Uterus (tissue), 4 donors: Measurements from ENCODE around the gene RNF168. TPM values are rescaled to one million over a fixed set of nuclear protein-coding genes. Genes with fewer than 3 reads are reported as not detected.
"Not testable (repeated sequence)": the region's sequence is repeated elsewhere in the genome, so short reads cannot be mapped to it uniquely, and the experiment has no call there.

ENCODE experiments used
- DNase-seq, 2 donors: peaks; one replicate each; pipeline ENCODE4 v3.0.0-alpha.2; 2019 to 2020
- H3K27ac ChIP-seq, 2 donors: fragments of 200-600 bp; sonication (generic); 1 replicate in 1 of 2; 2 replicates in 1 of 2; pipeline ENCODE4 v1.5.1; 2016 to 2018
- H3K27me3 ChIP-seq, 2 donors: fragments of 200-600 bp; sonication (generic); one replicate each; pipeline ENCODE4 v1.5.1; 2018 to 2019; ENCODE audit warnings: control low read depth in 1 of 2
- H3K36me3 ChIP-seq, 2 donors: fragments of 200-600 bp; sonication (generic); one replicate each; pipeline ENCODE4 v1.5.1; 2019; ENCODE audit warnings: control low read depth in 1 of 2
- H3K4me1 ChIP-seq, 2 donors: fragments of 200-600 bp; sonication (generic); one replicate each; pipeline ENCODE4 v1.5.1; 2018 to 2019; ENCODE audit warnings: control low read depth in 1 of 2
- H3K4me3 ChIP-seq, 2 donors: fragments of 200-600 bp; sonication (generic); 1 replicate in 1 of 2; 2 replicates in 1 of 2; pipeline ENCODE4 v1.5.1; 2018 to 2019; ENCODE audit warnings: mild to moderate bottlenecking in 1 of 2
- H3K9me3 ChIP-seq, 2 donors: fragments of 200-600 bp; sonication (generic); one replicate each; pipeline ENCODE4 v1.5.1; 2019; ENCODE audit warnings: control low read depth in 1 of 2
- POLR2A ChIP-seq, 2 donors: fragments of 450-650 bp; IDR thresholded peaks; one replicate each; pipeline ENCODE4 v1.6.1; 2016; ENCODE audit warnings: antibody characterized with exemption in 2 of 2, mild to moderate bottlenecking in 1 of 2, moderate library complexity in 1 of 2
- intact Hi-C: fragments of 100-400 bp; cut with DNase I; formaldehyde crosslinking; loops from one replicate; pipeline ENCODE4 v1.15.1; 2023; ENCODE audit warnings: low total_unique reads
- total RNA-seq, 4 donors: library from RNA; depleted of rRNA in 3 of 4; stranded (reverse); fragments of >200 nt in 3 of 4; gene quantifications; one replicate each; pipeline versions ENCODE4 v1.1.0 to v1.2.4, GENCODE V29; 2014 to 2023
- TF ChIP-seq, protein P1 (sequence below), 4 experiments: fragments of 200-600 bp in 2 of 4; fragments of 450-650 bp in 2 of 4; sonication (generic) in 2 of 4; IDR thresholded peaks; one replicate each; pipeline ENCODE4 v1.5.1; 2016 to 2019; ENCODE audit warnings: antibody characterized with exemption in 4 of 4, mild to moderate bottlenecking in 2 of 4, moderate library complexity in 1 of 4
- donor health status: DM: yes; HTN: yes; CAD: no.

RNF168 gene
- total RNA-seq, 4 donors from 2014 or later, result 9.4 to 35.2 (median 18.6) TPM

DNA sequence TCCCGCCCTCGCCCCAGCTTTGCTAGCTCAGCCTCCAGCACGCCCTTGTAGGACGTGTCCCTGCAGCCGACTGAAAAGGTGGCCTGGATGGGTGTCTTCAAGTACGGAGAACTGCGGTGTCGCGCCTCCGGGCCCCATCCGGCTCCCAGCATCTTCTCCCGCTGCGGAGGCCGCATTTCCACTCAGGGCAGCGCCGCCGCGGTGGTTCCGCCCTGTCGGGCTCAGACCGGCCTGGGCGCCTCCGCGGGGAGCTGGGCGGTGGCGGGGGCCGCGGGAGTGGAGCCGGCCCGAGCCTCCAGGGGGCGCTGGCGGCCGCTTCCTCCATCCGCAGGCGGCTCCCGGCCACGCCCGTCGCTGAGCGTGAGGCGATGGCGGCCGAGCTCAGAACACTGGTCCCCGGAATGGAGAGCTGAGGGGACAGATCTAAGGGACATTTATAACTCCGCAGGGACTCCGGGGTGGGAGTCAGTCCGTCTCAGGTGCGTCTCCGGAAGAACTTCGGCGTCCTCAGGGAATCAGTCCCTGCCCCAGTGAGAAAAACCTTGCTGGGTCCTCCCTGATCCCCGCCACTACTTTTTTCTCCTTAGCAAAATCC lies 25.2 kb upstream of the RNF168 start:
- Histone ChIP-seq H3K4me1 (no peaks in the 10 kb centered on the region), H3K4me3 (peak overlapping the region; percentile 22 to 25), H3K27ac (peak overlapping the region; percentile 8 to 58), H3K27me3 (no peaks in the 10 kb centered on the region), H3K36me3 (no peaks in the 10 kb centered on the region), H3K9me3 (no peaks in the 10 kb centered on the region)
- intact Hi-C loops, result no loop called here
- TF ChIP-seq POLR2A (IDR thresholded peaks at IDR 0.05), result no peak
- TF ChIP-seq, protein P1, sequence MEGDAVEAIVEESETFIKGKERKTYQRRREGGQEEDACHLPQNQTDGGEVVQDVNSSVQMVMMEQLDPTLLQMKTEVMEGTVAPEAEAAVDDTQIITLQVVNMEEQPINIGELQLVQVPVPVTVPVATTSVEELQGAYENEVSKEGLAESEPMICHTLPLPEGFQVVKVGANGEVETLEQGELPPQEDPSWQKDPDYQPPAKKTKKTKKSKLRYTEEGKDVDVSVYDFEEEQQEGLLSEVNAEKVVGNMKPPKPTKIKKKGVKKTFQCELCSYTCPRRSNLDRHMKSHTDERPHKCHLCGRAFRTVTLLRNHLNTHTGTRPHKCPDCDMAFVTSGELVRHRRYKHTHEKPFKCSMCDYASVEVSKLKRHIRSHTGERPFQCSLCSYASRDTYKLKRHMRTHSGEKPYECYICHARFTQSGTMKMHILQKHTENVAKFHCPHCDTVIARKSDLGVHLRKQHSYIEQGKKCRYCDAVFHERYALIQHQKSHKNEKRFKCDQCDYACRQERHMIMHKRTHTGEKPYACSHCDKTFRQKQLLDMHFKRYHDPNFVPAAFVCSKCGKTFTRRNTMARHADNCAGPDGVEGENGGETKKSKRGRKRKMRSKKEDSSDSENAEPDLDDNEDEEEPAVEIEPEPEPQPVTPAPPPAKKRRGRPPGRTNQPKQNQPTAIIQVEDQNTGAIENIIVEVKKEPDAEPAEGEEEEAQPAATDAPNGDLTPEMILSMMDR (IDR thresholded peaks at IDR 0.05), result peak; percentile 41 to 71 (median 67)
- DNase-seq, result peak; percentile 30 to 68

DNA sequence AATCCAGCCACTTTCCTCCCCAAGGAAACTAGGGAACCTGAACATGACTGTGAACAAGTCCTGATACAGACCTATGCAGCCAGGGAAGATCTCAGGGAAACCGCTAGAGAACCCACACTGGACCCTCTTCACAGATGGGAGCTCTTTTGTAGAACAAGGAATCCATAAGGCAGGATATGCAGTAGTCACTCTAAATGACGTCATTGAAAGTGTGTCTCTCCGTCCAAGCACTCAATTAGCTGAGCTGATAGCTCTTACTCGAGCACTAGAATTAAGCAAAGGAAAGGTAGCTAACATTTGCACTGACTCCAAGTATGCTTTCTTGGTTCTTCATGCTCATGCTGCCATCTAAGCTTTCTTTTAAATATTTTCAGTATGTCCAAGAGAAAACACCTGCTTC lies 21.6 kb upstream of the RNF168 start:
- no peak overlapping the region for H3K27ac ChIP-seq
- H3K4me3 ChIP-seq, result no peak overlapping the region
- peaks cover 0 to 6% of the 10 kb centered on the region in 2 donors for H3K9me3 ChIP-seq
- TF ChIP-seq, protein P1 (IDR thresholded peaks at IDR 0.05), result no peak
- TF ChIP-seq POLR2A (IDR thresholded peaks at IDR 0.05), result no peak
- no peaks in the 10 kb centered on the region for H3K27me3 ChIP-seq
- DNase-seq, result no peak
- no peaks in the 10 kb centered on the region for H3K4me1 ChIP-seq
- intact Hi-C loops, result no loop called here
- H3K36me3 ChIP-seq, result no peaks in the 10 kb centered on the region

DNA sequence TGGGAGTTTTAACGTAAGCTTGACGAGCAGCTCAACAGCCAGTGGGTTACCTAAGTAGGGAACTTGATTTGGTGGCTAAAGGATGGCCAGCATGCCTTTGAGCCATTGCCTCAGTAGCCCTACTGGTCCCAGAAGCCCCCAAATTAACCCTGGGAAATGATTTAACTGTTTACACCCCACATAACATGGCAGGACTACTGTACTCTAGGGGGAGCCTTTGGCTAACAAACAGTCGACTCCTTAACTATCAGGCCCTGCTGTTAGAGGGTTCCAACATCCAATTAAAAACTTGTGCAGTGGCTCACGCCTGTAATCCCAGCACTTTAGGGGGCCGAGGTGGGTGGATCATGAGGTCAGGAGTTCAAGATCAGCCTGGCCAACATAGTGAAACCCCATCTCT lies 21.0 kb upstream of the RNF168 start:
- H3K4me3 ChIP-seq, result no peak overlapping the region
- H3K9me3 ChIP-seq, result peaks cover 0 to 12% of the 10 kb centered on the region in 2 donors
- TF ChIP-seq, protein P1 (IDR thresholded peaks at IDR 0.05), result no peak
- no peak for TF ChIP-seq POLR2A (IDR thresholded peaks at IDR 0.05)
- H3K27ac ChIP-seq, result no peak overlapping the region
- no peaks in the 10 kb centered on the region for H3K27me3 ChIP-seq
- intact Hi-C loops, result no loop called here
- DNase-seq, result no peak
- H3K36me3 ChIP-seq, result no peaks in the 10 kb centered on the region
- H3K4me1 ChIP-seq, result no peaks in the 10 kb centered on the region

DNA sequence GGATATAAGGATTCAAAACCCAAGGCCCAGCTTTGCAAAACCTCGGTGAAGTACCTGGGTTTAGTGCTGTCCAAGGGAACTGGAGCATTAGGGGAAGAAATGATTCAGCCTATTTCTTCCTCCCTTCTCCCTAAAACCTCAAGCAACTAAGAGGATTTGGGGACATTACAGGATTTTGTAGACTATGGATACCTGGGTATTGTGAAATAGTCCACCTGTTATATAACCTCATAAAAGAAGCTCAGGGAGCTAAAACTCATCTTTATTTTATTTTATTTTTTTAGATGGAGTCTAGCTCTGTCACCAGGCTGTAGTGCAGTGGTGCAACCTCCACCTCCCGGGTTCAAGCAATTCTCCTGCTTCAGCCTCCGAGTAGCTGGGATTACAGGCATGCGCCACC lies 20.3 kb upstream of the RNF168 start:
- DNase-seq, result no peak
- Histone ChIP-seq H3K36me3 (no peaks in the 10 kb centered on the region), H3K4me1 (no peaks in the 10 kb centered on the region), H3K4me3 (no peak overlapping the region), H3K27me3 (no peaks in the 10 kb centered on the region), H3K27ac (no peak overlapping the region), H3K9me3 (peaks cover 0 to 19% of the 10 kb centered on the region in 2 donors)
- intact Hi-C loops, result no loop called here
- no peak for TF ChIP-seq POLR2A (IDR thresholded peaks at IDR 0.05)
- TF ChIP-seq, protein P1 (IDR thresholded peaks at IDR 0.05), result no peak

DNA sequence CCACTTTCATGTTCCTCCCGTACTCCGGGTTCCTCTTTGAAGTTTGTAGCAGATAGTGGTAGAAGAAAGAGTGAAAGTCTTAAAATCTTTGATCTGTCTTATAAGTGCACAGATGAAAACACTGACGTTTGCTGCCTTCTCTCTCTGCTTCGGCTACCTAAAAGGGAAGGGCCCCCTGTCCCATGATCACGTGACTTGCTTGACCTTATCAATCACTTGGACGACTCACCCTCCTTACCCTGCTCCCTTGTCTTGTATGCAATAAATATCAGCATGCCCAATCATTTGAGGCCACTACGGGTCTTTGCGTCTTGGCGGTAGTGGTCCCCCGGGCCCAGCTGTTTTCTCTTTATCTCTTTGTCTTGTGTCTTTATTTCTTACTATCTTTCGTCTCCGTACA lies 17.7 kb upstream of the RNF168 start:
- intact Hi-C loops, H3K4me3 ChIP-seq: not testable (repeated sequence)
- peaks cover 0 to 23% of the 10 kb centered on the region in 2 donors for H3K9me3 ChIP-seq

DNA sequence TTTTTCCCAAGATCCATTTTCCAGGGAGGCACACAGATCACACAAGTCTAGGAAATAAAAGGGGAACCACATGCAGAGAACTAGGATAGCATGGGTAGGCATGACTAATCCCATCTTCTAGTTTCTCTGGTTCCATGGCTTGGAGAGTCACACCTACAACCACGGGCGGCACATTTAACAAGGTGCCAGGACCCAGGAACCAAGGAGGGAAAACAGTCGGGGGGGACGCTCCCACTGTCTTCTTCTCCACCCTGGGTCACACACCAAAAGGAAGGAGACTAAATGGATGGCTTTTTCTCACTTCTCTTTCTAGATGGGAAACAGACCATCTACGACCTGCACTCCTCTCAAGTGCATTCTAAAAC lies 16.1 kb upstream of the RNF168 start:
- Histone ChIP-seq H3K27ac (no peak overlapping the region), H3K27me3 (no peaks in the 10 kb centered on the region), H3K4me3 (no peak overlapping the region), H3K36me3 (no peaks in the 10 kb centered on the region), H3K4me1 (no peaks in the 10 kb centered on the region), H3K9me3 (peaks cover 0 to 23% of the 10 kb centered on the region in 2 donors)
- intact Hi-C loops, result no loop called here
- TF ChIP-seq, protein P1 (IDR thresholded peaks at IDR 0.05), result no peak
- TF ChIP-seq POLR2A (IDR thresholded peaks at IDR 0.05), result no peak
- DNase-seq, result no peak

More for the DNA sequence above, 17.7 kb upstream of the RNF168 start:
- DNase-seq, H3K27me3 ChIP-seq, H3K4me1 ChIP-seq, H3K27ac ChIP-seq, H3K36me3 ChIP-seq: not testable (repeated sequence)
